K562 (cell line): ENCODE measurements around the gene SLC6A9. TPM values are rescaled to one million over a fixed set of nuclear protein-coding genes. Genes with fewer than 3 reads are reported as not detected.
A peak's percentile ranks its signal among the peaks of the same experiment; 100 is the strongest.

Experiments
- ARHGAP35 ChIP-seq: fragments of 450-650 bp; IDR thresholded peaks from 2 replicates; pipeline ENCODE4 v1.6.1; 2018; ENCODE audit not compliant: partially characterized antibody
- BRF1 ChIP-seq: IDR thresholded peaks from 3 replicates; pipeline ENCODE4 v1.6.1; 2011; ENCODE audit warnings: borderline replicate concordance, mild to moderate bottlenecking; ENCODE audit not compliant: insufficient read length; ENCODE audit errors: extremely low read depth
- FOSL1 ChIP-seq: fragments of 200-800 bp; sonication (Bioruptor generic); conservative IDR thresholded peaks from 2 replicates; pipeline ENCODE4 v1.6.1; 2016; ENCODE audit warnings: missing genetic modification characterization, missing compliant biosample characterization
- HNRNPH1 ChIP-seq: fragments of 200-400 bp; formaldehyde crosslinking; optimal IDR thresholded peaks from 2 replicates; pipeline ENCODE3; 2017; ENCODE audit warnings: low read depth, mild to moderate bottlenecking, low read length, moderate library complexity
- ILF3 ChIP-seq: fragments of 450-650 bp; IDR thresholded peaks from 2 replicates; pipeline ENCODE4 v1.6.1; 2018; ENCODE audit warnings: antibody characterized with exemption, mild to moderate bottlenecking, moderate library complexity, borderline replicate concordance
- MNT ChIP-seq, 2 experiments: fragments of 450-650 bp; conservative IDR thresholded peaks; 2 replicates each; pipeline ENCODE4 v1.6.1; 2017; ENCODE audit warnings: mild to moderate bottlenecking in 2 of 2, moderate library complexity in 2 of 2
- NELFE ChIP-seq: IDR thresholded peaks from 2 replicates; pipeline ENCODE4 v1.6.1; 2011; ENCODE audit warnings: mild to moderate bottlenecking; ENCODE audit not compliant: insufficient read depth, insufficient read length
- PHF21A ChIP-seq: fragments of 450-650 bp; IDR thresholded peaks from 2 replicates; pipeline ENCODE4 v1.6.1; 2017; ENCODE audit warnings: low read depth, borderline replicate concordance
- PKNOX1 ChIP-seq: fragments of 450-650 bp; IDR thresholded peaks from 2 replicates; pipeline ENCODE4 v1.6.1; 2016
- RBBP5 ChIP-seq: fragments of 200-600 bp; sonication (generic); IDR thresholded peaks from 2 replicates; pipeline ENCODE4 v1.6.1; 2012; ENCODE audit warnings: borderline replicate concordance, mild to moderate bottlenecking, low read length, control low read depth, inconsistent platforms; ENCODE audit not compliant: insufficient read depth, poor library complexity, severe bottlenecking
- SIN3A ChIP-seq, 2 experiments: fragments of 150-350 bp in 1 of 2; IDR thresholded peaks; 2 replicates each; pipeline ENCODE4 v1.6.1; 2011 to 2016; ENCODE audit warnings: borderline replicate concordance in 2 of 2, low read depth in 2 of 2, low read length in 2 of 2, mild to moderate bottlenecking in 2 of 2, moderate library complexity in 2 of 2; ENCODE audit not compliant: control insufficient read depth in 1 of 2
- TOE1 ChIP-seq, 2 experiments: fragments of 450-650 bp in 1 of 2; sonication (generic) in 1 of 2; formaldehyde crosslinking in 1 of 2; IDR thresholded peaks; 2 replicates each; pipeline versions ENCODE4 v1.7.1 to v1.8.0; 2016 to 2022; ENCODE audit warnings: borderline replicate concordance in 2 of 2, mild to moderate bottlenecking in 2 of 2, antibody characterized with exemption in 1 of 2, inconsistent platforms in 1 of 2, low read depth in 1 of 2, missing genetic modification reagents in 1 of 2, moderate library complexity in 1 of 2
- ZBTB49 ChIP-seq: sonication (generic); formaldehyde crosslinking; IDR thresholded peaks from 2 replicates; pipeline ENCODE4 v1.8.0; 2022; ENCODE audit warnings: missing genetic modification reagents, mild to moderate bottlenecking, borderline replicate concordance
- ZNF609 ChIP-seq: sonication (generic); formaldehyde crosslinking; IDR thresholded peaks from 2 replicates; pipeline ENCODE4 v1.8.1; 2023; ENCODE audit warnings: missing genetic modification reagents, mild to moderate bottlenecking, borderline replicate concordance
- ZNF780A ChIP-seq: fragments of 250-450 bp; sonication (Bioruptor Pico); IDR thresholded peaks from 2 replicates; pipeline ENCODE4 v1.5.0; 2021; ENCODE audit warnings: mild to moderate bottlenecking
- polyA plus RNA-seq, 8 experiments: library from polyadenylated mRNA; depleted of rRNA in 4 of 8; stranded (reverse) in 5 of 8; unstranded in 3 of 8; fragments of >200 nt; fragmentation: Nextera tagmentation in 2 of 8; fragmentation: Illumina TruSeq in 1 of 8; extraction: Ambion mirVana in 2 of 8; extraction: Trizol in 1 of 8; gene quantifications; 2 replicates each; pipeline versions ENCODE4 v1.2.1 to v1.2.3, GENCODE V29; 2011 to 2014; ENCODE audit warnings: inconsistent platforms in 1 of 8, missing spikeins in 1 of 8
- total RNA-seq, 7 experiments: library from RNA; depleted of rRNA in 6 of 7; stranded (reverse); fragments of >200 nt in 6 of 7; fragmentation: Illumina TruSeq in 2 of 7; extraction: Trizol in 2 of 7; gene quantifications; 2 replicates each; pipeline versions ENCODE4 v1.2.1 to v1.2.3, GENCODE V29; 2011 to 2021; ENCODE audit warnings: low replicate concordance in 1 of 7

Gene SLC6A9
- total and polyA plus RNA-seq, 9 of the 15 experiments (the other 6 are each of a cell fraction or from before 2014, with no cell fraction given), result 0.17 to 18.7 (median 2.9) TPM

- TF ChIP-seq PHF21A, result no peak
- TF ChIP-seq RBBP5, result no peak
- TF ChIP-seq TOE1 (IDR thresholded peaks at IDR 0.05; ENCODE audit: borderline replicate concordance), result no peak
- no peak for TF ChIP-seq TOE1 (CRISPR knock-in tag; IDR thresholded peaks at IDR 0.05; ENCODE audit: borderline replicate concordance, low read depth)
- no peak for TF ChIP-seq HNRNPH1
- no peak for TF ChIP-seq BRF1
- TF ChIP-seq SIN3A (IDR thresholded peaks at IDR 0.05; ENCODE audit: borderline replicate concordance in 2 of 2, control insufficient read depth in 1 of 2, low read depth in 2 of 2, low read length in 2 of 2), result peak in 1 of 2 experiments; percentile 58; a peak in 2 of 4 replicates
- no peak; the same call in 1 of the 2 replicates for TF ChIP-seq ZNF609
- TF ChIP-seq ILF3, result no peak
- TF ChIP-seq PKNOX1, result no peak; the same call in 1 of the 2 replicates
- no peak for TF ChIP-seq ZNF780A (CRISPR knock-in tag)
- no peak for TF ChIP-seq ZBTB49 (CRISPR knock-in tag)
- no peak for TF ChIP-seq ARHGAP35
- TF ChIP-seq FOSL1 (tag), result no peak
- TF ChIP-seq MNT (conservative IDR thresholded peaks at IDR 0.05), result no peak
- no peak for TF ChIP-seq NELFE
These were observed 55.9 kb downstream of the SLC6A9 start (continued) for GRCh38 chr1:43975249-43975961.
